Subcutaneous adipose tissue (tissue), 4 donors: ENCODE data around the gene TMEM213. TPM values are rescaled to one million over a fixed set of nuclear protein-coding genes. Genes with fewer than 3 reads are reported as not detected.

Experiments
- CTCF ChIP-seq: fragments of 450-650 bp; IDR thresholded peaks from one replicate; pipeline ENCODE4 v1.5.1; 2016; ENCODE audit warnings: low read depth, mild to moderate bottlenecking, control low read depth, antibody characterized with exemption, moderate library complexity
- total RNA-seq, 4 donors: library from RNA; depleted of rRNA; stranded (reverse); fragments of >200 nt; gene quantifications; one replicate each; pipeline ENCODE4 v1.1.0, GENCODE V29; 2016

TMEM213 gene
- total RNA-seq, 4 donors from 2014 or later, result not detected

GRCh38 chr7:138867744-138868143 lies 70.0 kb downstream of the TMEM213 start:
- TF ChIP-seq CTCF, result no peak

- TF ChIP-seq CTCF, result no peak
Measured at GRCh38 chr7:138868711-138869110, 70.9 kb downstream of the TMEM213 start.

DNA sequence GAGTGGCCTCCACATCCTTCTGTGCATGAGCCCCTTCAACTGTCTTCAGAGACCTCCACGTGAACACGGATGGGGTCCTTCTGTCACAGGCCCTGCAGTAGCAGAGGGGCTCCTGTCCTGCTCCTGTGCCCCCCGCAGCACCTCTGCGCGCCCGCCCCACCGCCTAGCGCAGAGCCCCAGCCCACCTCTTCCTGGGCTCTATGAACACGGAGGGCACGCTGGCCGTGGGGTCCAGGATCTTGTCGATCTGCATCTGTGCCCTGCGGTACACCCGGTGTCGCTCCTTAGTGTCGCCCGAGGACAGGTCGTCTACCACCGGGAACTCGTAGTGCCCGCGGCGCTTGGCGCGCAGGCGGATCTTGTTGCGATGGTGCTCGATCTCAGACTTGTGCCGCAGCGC lies 71.6 kb downstream of the TMEM213 start:
- no peak for TF ChIP-seq CTCF

GRCh38 chr7:138871065-138871813 lies 73.4 kb downstream of the TMEM213 start:
- TF ChIP-seq CTCF, result no peak

GRCh38 chr7:138871814-138872090 lies 74.0 kb downstream of the TMEM213 start:
- no peak for TF ChIP-seq CTCF

DNA sequence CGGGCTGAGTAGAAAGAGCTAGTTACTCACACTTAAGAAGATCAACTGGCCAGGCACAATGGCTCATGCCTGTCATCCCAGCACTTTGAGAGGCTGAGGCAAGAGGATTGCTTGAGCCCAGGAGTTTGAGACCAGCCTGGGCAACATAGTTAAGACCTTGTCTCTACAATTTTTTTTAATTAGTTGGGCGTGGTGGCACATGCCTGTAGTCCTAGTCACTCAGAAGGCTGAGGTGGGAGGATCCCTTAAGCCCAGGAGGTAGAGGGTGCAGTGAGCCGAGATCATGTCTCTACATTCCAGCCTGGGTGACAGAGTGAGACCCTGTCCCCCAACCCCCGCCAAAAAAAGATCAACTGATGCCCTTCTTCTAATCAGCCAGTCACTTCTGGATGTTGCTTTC lies 74.8 kb downstream of the TMEM213 start:
- no peak for TF ChIP-seq CTCF

DNA sequence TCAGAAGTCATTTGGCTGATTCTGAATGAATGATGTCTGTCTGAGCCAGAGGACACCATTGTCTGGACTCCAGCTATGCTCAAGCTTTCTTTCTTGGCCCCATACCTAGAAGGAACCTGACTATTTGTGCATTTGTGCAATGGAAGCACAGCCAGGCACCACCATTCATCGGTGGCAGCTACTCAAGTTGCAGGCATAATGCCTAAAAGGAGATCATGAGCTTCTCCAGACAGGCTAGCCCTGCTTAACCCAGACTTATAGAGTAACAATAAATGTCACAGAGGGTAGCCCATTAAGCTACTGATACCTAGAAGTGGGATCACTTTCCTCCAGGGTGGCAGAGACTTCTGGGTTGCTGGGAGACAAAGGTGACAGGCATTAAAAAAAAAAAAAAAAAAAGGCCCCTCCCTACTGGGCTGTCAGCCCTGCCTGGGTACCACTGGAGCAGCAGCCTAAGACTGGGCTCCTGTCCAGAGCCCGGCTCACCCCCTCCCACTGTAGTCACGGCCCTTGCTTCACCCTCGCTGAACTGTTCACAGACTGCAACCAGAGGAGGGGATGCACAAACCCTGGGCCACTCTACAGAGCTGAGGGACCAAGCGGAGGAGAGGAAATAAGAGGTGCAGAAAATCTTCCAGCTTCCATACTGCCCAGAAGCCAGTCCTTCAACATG lies 75.6 kb downstream of the TMEM213 start:
- no peak for TF ChIP-seq CTCF
